Smooth muscle cell (in vitro differentiated cells): ENCODE results near the gene SLC12A7. TPM values are rescaled to one million over a fixed set of nuclear protein-coding genes. Genes with fewer than 3 reads are reported as not detected.

Experiments
- DNase-seq: peaks from one replicate; lab custom pipeline; 2025; ENCODE audit not compliant: unreplicated experiment; lab: John Stamatoyannopoulos, UW
- H2AFZ ChIP-seq: fragments of 200-600 bp; sonication (generic); 2 replicates; pipeline ENCODE4 v1.6.0; 2016; ENCODE audit warnings: antibody characterized with exemption, low read depth, mild to moderate bottlenecking
- H3F3A ChIP-seq: fragments of 200-600 bp; sonication (generic); 2 replicates; pipeline ENCODE4 v1.6.0; 2017; ENCODE audit warnings: antibody characterized with exemption, low read depth
- H3K27ac ChIP-seq: fragments of 200-600 bp; sonication (generic); 2 replicates; pipeline ENCODE4 v1.5.1; 2016; ENCODE audit warnings: low read depth, mild to moderate bottlenecking
- H3K27me3 ChIP-seq: fragments of 200-600 bp; sonication (generic); 2 replicates; pipeline ENCODE4 v1.6.1; 2016; ENCODE audit warnings: low read depth, mild to moderate bottlenecking
- H3K36me3 ChIP-seq: fragments of 200-600 bp; sonication (generic); 2 replicates; pipeline ENCODE4 v1.5.1; 2016; ENCODE audit warnings: low read depth
- H3K4me1 ChIP-seq: fragments of 200-600 bp; sonication (generic); 2 replicates; pipeline ENCODE4 v1.5.1; 2016; ENCODE audit warnings: low read depth
- H3K4me2 ChIP-seq: fragments of 200-600 bp; sonication (generic); 2 replicates; pipeline ENCODE4 v1.6.0; 2016; ENCODE audit warnings: mild to moderate bottlenecking
- H3K4me3 ChIP-seq: fragments of 200-600 bp; sonication (generic); 2 replicates; pipeline ENCODE4 v1.5.1; 2016; ENCODE audit warnings: mild to moderate bottlenecking
- H3K79me2 ChIP-seq: fragments of 200-600 bp; sonication (generic); 2 replicates; pipeline ENCODE4 v1.6.0; 2016; ENCODE audit warnings: low read depth, mild to moderate bottlenecking
- H3K9ac ChIP-seq: fragments of 200-600 bp; sonication (generic); 2 replicates; pipeline ENCODE4 v1.6.0; 2016; ENCODE audit warnings: low read depth
- H3K9me3 ChIP-seq: fragments of 200-600 bp; sonication (generic); replicated peaks from 2 replicates; pipeline ENCODE4 v1.5.1; 2016; ENCODE audit warnings: low read depth
- H4K20me1 ChIP-seq: fragments of 200-600 bp; sonication (generic); 2 replicates; pipeline ENCODE4 v1.6.0; 2016; ENCODE audit warnings: low read depth
- WGBS: methylation state at CpG from one replicate; pipeline ENCODE4 v1.1.7; 2016; ENCODE audit warnings: low lambda C conversion rate; 5-methylcytosine and 5-hydroxymethylcytosine counted together
- polyA plus RNA-seq: library from polyadenylated mRNA; unstranded; fragments of >200 nt; fragmentation: Nextera tagmentation; extraction: Ambion mirVana; gene quantifications from 2 replicates; pipeline ENCODE4 v1.2.1, GENCODE V29; 2016
- total RNA-seq: library from RNA; depleted of rRNA; stranded (reverse); fragments of >200 nt; gene quantifications from 2 replicates; pipeline ENCODE4 v1.2.3, GENCODE V29; 2014
- TF ChIP-seq, protein P1 (sequence below): fragments of 200-600 bp; sonication (generic); IDR thresholded peaks from 2 replicates; pipeline ENCODE4 v1.5.1; 2017; ENCODE audit warnings: borderline replicate concordance, mild to moderate bottlenecking, antibody characterized with exemption; ENCODE audit not compliant: insufficient read depth, poor library complexity, severe bottlenecking

SLC12A7 gene
- total and polyA plus RNA-seq, 2 experiments from 2014 or later = 6.1 to 15.2 TPM

DNA sequence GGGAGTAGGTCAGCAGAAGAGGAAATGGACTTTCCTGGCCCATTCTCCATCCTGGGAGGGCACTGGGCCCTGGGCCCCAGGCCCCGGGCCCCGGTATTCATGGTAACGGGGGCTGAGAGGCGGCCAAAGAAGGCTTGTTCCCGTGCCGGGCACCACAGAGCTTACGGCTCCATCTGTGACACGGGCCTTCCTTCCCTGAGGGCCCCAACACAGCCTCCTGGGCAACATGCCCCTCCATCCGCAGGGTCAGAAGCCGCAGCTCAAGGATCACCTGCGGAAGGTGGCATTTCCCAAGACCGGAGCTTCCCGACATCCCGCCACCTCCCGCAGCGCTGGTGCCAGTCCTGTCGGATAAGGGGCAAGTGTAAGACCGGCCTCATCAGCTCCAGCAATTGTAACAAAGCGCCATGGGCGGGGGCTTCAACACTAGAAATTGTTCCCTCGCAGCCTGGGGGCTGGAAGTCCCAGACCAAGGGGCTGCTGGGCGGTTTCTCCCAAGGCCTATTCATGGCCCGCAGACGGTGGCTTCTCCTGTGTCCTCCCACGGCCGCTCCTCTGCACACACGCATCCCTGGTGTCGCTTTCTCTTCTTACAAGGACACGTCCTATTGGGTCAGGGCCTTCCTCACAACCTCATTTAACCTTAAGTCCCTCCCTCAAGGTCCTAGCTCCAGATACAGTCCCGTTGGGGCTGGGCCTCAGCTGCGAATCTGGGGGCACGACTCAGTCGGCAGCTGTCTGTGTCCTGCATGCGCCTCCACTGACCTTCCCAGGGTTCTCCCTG lies 31.2 kb upstream of the SLC12A7 start:
- H3K4me3 ChIP-seq = no peak overlapping the region
- no peaks in the 10 kb centered on the region for H3K9me3 ChIP-seq
- no peaks in the 10 kb centered on the region for H4K20me1 ChIP-seq
- H3K79me2 ChIP-seq = no peaks in the 10 kb centered on the region
- no peaks in the 10 kb centered on the region for H3K36me3 ChIP-seq
- no peak for DNase-seq
- no peaks in the 10 kb centered on the region for H3F3A ChIP-seq
- TF ChIP-seq, protein P1, sequence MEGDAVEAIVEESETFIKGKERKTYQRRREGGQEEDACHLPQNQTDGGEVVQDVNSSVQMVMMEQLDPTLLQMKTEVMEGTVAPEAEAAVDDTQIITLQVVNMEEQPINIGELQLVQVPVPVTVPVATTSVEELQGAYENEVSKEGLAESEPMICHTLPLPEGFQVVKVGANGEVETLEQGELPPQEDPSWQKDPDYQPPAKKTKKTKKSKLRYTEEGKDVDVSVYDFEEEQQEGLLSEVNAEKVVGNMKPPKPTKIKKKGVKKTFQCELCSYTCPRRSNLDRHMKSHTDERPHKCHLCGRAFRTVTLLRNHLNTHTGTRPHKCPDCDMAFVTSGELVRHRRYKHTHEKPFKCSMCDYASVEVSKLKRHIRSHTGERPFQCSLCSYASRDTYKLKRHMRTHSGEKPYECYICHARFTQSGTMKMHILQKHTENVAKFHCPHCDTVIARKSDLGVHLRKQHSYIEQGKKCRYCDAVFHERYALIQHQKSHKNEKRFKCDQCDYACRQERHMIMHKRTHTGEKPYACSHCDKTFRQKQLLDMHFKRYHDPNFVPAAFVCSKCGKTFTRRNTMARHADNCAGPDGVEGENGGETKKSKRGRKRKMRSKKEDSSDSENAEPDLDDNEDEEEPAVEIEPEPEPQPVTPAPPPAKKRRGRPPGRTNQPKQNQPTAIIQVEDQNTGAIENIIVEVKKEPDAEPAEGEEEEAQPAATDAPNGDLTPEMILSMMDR = no peak
- H3K4me2 ChIP-seq = no peak overlapping the region
- H3K27me3 ChIP-seq = no peaks in the 10 kb centered on the region
- H3K27ac ChIP-seq = no peak overlapping the region
- no peak overlapping the region for H2AFZ ChIP-seq
- H3K4me1 ChIP-seq = no peaks in the 10 kb centered on the region
- H3K9ac ChIP-seq = no peak overlapping the region
- 91% methylated on average over 34 of the region's 34 CpGs for WGBS

DNA sequence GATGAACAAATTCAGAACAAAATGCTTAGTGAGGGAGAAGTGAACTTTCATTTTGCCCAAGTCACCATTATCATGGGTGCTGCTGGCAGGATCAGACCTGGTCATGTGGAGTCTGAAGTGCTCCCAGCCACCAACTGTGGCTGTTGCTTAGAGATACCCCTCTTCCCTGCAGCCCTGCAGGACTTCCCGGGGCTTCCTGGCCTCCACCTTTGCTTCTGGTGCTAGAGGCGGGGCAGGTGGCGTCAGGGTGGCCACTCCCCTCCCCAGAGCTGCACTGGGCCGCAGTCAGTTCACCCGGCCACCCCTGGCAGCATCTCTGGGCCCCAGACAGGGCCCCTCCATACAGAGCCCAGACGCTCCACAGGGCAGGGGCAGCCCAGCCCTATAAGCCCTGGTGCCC lies 30.0 kb upstream of the SLC12A7 start:
- no peak overlapping the region for H2AFZ ChIP-seq
- no peak for DNase-seq
- H3K4me1 ChIP-seq = no peaks in the 10 kb centered on the region
- WGBS = 68% methylated on average over 5 of the region's 6 CpGs
- H4K20me1 ChIP-seq = no peaks in the 10 kb centered on the region
- no peaks in the 10 kb centered on the region for H3K9me3 ChIP-seq
- no peaks in the 10 kb centered on the region for H3K79me2 ChIP-seq
- no peaks in the 10 kb centered on the region for H3F3A ChIP-seq
- TF ChIP-seq, protein P1 = no peak
- no peak overlapping the region for H3K4me2 ChIP-seq
- H3K9ac ChIP-seq = no peak overlapping the region
- H3K36me3 ChIP-seq = no peaks in the 10 kb centered on the region
- H3K27me3 ChIP-seq = no peaks in the 10 kb centered on the region
- H3K27ac ChIP-seq = no peak overlapping the region
- H3K4me3 ChIP-seq = no peak overlapping the region

DNA sequence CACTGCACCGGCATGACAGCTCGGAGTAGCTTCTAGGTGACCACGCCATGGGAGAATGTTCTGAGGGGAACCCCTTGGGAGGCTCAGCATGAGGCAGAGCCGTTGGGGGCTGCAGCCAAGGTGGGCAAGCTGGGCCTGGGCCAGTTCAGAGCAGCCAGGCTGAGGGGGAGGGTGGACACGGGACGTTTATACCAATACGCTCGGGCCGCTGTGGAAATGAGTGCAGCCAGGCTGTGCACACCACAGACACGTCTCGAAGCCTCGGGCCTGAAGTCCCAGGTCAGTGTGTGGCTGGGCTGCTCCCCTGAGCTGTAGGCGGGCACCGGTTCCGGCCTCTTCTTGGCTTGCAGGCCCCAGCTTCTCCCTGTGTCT lies 28.9 kb upstream of the SLC12A7 start:
- H3K27me3 ChIP-seq = no peaks in the 10 kb centered on the region
- H3K79me2 ChIP-seq = no peaks in the 10 kb centered on the region
- no peaks in the 10 kb centered on the region for H4K20me1 ChIP-seq
- TF ChIP-seq, protein P1 = no peak
- WGBS = 91% methylated on average over 14 of the region's 15 CpGs
- H3F3A ChIP-seq = no peaks in the 10 kb centered on the region
- no peak overlapping the region for H3K9ac ChIP-seq
- no peak overlapping the region for H2AFZ ChIP-seq
- no peak overlapping the region for H3K4me2 ChIP-seq
- H3K36me3 ChIP-seq = no peaks in the 10 kb centered on the region
- H3K27ac ChIP-seq = no peak overlapping the region
- H3K4me1 ChIP-seq = no peaks in the 10 kb centered on the region
- DNase-seq = no peak
- H3K4me3 ChIP-seq = no peak overlapping the region
- no peaks in the 10 kb centered on the region for H3K9me3 ChIP-seq

DNA sequence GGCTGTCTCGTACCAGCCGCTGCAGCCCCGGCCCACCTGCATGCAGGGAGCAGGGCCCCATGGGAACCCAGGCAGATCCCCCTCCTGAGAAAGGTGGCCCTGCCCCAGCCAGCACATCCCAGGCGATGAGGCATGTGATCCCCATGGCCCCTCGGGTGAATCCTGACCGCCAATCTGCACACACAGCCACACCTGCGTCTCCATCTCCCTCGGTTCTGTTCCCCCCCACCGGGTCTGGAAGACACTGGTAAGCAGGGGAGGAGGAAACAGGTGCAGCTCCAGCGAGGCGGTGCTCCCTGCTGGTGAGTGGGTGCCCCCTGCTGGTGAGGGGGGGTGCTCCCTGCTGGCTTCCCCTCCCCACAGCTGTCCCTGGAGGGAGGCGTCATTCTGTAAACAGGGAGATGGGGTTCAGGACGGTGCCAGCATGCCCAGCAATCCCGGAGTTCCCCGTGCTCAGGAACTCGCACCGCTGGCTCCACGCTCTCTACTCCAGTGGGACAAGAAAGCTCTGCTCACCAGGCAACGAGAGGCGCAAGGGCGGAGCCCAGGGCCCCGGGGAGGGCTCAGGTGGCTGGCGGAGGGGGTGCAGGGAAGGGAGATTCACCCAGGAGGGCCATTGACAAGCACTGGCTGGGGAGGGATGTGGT lies 28.4 kb upstream of the SLC12A7 start:
- Histone ChIP-seq H3K36me3 (no peaks in the 10 kb centered on the region), H3K4me1 (no peaks in the 10 kb centered on the region), H4K20me1 (no peaks in the 10 kb centered on the region), H3K27me3 (no peaks in the 10 kb centered on the region), H3K9me3 (no peaks in the 10 kb centered on the region), H3F3A (no peaks in the 10 kb centered on the region), H3K4me2 (no peak overlapping the region), H2AFZ (no peak overlapping the region), H3K9ac (no peak overlapping the region), H3K4me3 (no peak overlapping the region), H3K27ac (no peak overlapping the region), H3K79me2 (no peaks in the 10 kb centered on the region)
- DNase-seq = peak; percentile 11
- TF ChIP-seq, protein P1 = peak; percentile 57
- 64% methylated on average over 23 of the region's 23 CpGs for WGBS
